HepG2 (cell line): Measurements from ENCODE around the gene TMED5. TPM values are rescaled to one million over a fixed set of nuclear protein-coding genes. Genes with fewer than 3 reads are reported as not detected.

Experiments used
- ARNT2 ChIP-seq: sonication (generic); formaldehyde crosslinking; IDR thresholded peaks from 2 replicates; pipeline ENCODE4 v1.8.0; 2022; ENCODE audit warnings: mild to moderate bottlenecking, low read depth, missing genetic modification reagents, moderate library complexity
- ATF1 ChIP-seq: IDR thresholded peaks from 2 replicates; pipeline ENCODE4 v1.6.1; 2016; ENCODE audit warnings: mild to moderate bottlenecking, control low read depth
- CENPX ChIP-seq: sonication (generic); formaldehyde crosslinking; IDR thresholded peaks from 2 replicates; pipeline ENCODE4 v1.9.0; 2021; ENCODE audit warnings: mild to moderate bottlenecking, missing genetic modification reagents, moderate library complexity
- ELF1 ChIP-seq: sonication (generic); formaldehyde crosslinking; IDR thresholded peaks from 2 replicates; pipeline ENCODE4 v1.4.0; 2020; ENCODE audit warnings: missing genetic modification reagents
- FOXK1 ChIP-seq: sonication (generic); formaldehyde crosslinking; IDR thresholded peaks from 2 replicates; pipeline ENCODE4 v1.4.0; 2020; ENCODE audit warnings: low read depth, missing genetic modification reagents, borderline replicate concordance
- GZF1 ChIP-seq: sonication (generic); formaldehyde crosslinking; IDR thresholded peaks from 2 replicates; pipeline ENCODE4 v1.5.1; 2020; ENCODE audit warnings: mild to moderate bottlenecking, missing genetic modification reagents
- JUND ChIP-seq: sonication (generic); formaldehyde crosslinking; IDR thresholded peaks from 2 replicates; pipeline ENCODE4 v1.8.0; 2022; ENCODE audit warnings: mild to moderate bottlenecking, missing genetic modification reagents
- MEIS2 ChIP-seq: sonication (generic); formaldehyde crosslinking; IDR thresholded peaks from 2 replicates; pipeline ENCODE4 v1.9.0; 2021; ENCODE audit warnings: mild to moderate bottlenecking, missing genetic modification reagents
- TBX2 ChIP-seq: sonication (generic); formaldehyde crosslinking; IDR thresholded peaks from 2 replicates; pipeline ENCODE4 v1.5.0; 2020; ENCODE audit warnings: missing genetic modification reagents, mild to moderate bottlenecking, borderline replicate concordance
- WIZ ChIP-seq: sonication (generic); formaldehyde crosslinking; IDR thresholded peaks from 2 replicates; pipeline ENCODE4 v1.5.1; 2020; ENCODE audit warnings: mild to moderate bottlenecking, missing genetic modification reagents
- ZNF3 ChIP-seq: IDR thresholded peaks from 2 replicates; pipeline ENCODE4 v1.7.0; 2017; ENCODE audit warnings: inconsistent platforms
- ZNF484 ChIP-seq: sonication (generic); formaldehyde crosslinking; IDR thresholded peaks from 2 replicates; pipeline ENCODE4 v1.5.1; 2020; ENCODE audit warnings: mild to moderate bottlenecking, low read depth, missing genetic modification reagents, borderline replicate concordance
- ZNF543 ChIP-seq: sonication (generic); formaldehyde crosslinking; IDR thresholded peaks from 2 replicates; pipeline ENCODE4 v1.4.0; 2020; ENCODE audit warnings: mild to moderate bottlenecking, missing genetic modification reagents
- ZSCAN21 ChIP-seq: sonication (generic); formaldehyde crosslinking; IDR thresholded peaks from 2 replicates; pipeline ENCODE4 v1.8.0; 2022; ENCODE audit warnings: mild to moderate bottlenecking, missing genetic modification reagents, moderate library complexity, borderline replicate concordance
- polyA plus RNA-seq, 8 experiments: library from polyadenylated mRNA; depleted of rRNA in 3 of 8; stranded (reverse) in 7 of 8; unstranded in 1 of 8; fragments of >200 nt; fragmentation: Illumina TruSeq in 4 of 8; extraction: Trizol in 4 of 8; gene quantifications; 2 replicates each; pipeline versions ENCODE4 v1.2.1 to v1.2.3, GENCODE V29; 2011 to 2016; ENCODE audit warnings: low read depth in 4 of 8, missing spikeins in 1 of 8, mixed read lengths in 1 of 8; ENCODE audit not compliant: insufficient read depth in 1 of 8
- total RNA-seq, 5 experiments: library from RNA; depleted of rRNA; stranded (reverse); fragments of >200 nt; fragmentation: Illumina TruSeq; extraction: Trizol; gene quantifications; 2 replicates each; pipeline ENCODE4 v1.2.3, GENCODE V29; 2016; ENCODE audit warnings: low read depth in 1 of 5
- TF ChIP-seq, protein P1 (sequence below): sonication (generic); formaldehyde crosslinking; IDR thresholded peaks from 2 replicates; pipeline ENCODE4 v1.5.1; 2020; ENCODE audit warnings: mild to moderate bottlenecking, missing genetic modification reagents, borderline replicate concordance
- TF ChIP-seq, protein P2 (sequence below): sonication (generic); formaldehyde crosslinking; IDR thresholded peaks from 2 replicates; pipeline ENCODE4 v1.8.0; 2022; ENCODE audit warnings: mild to moderate bottlenecking, missing genetic modification reagents
- TF ChIP-seq, protein P3 (sequence below): sonication (generic); formaldehyde crosslinking; IDR thresholded peaks from 2 replicates; pipeline ENCODE4 v1.5.1; 2020; ENCODE audit warnings: missing genetic modification reagents, mild to moderate bottlenecking, borderline replicate concordance
- TF ChIP-seq, protein P4 (sequence below): IDR thresholded peaks from 2 replicates; pipeline ENCODE4 v1.6.1; 2016; ENCODE audit warnings: control low read depth

TMED5 gene
- total and polyA plus RNA-seq, 2 of the 13 experiments (the other 11 are each of a cell fraction or from before 2014, with no cell fraction given): 58.1 to 99.0 TPM

GRCh38 chr1:93179886-93180722, at the start of gene TMED5 (continued):
- TF ChIP-seq, protein P1, sequence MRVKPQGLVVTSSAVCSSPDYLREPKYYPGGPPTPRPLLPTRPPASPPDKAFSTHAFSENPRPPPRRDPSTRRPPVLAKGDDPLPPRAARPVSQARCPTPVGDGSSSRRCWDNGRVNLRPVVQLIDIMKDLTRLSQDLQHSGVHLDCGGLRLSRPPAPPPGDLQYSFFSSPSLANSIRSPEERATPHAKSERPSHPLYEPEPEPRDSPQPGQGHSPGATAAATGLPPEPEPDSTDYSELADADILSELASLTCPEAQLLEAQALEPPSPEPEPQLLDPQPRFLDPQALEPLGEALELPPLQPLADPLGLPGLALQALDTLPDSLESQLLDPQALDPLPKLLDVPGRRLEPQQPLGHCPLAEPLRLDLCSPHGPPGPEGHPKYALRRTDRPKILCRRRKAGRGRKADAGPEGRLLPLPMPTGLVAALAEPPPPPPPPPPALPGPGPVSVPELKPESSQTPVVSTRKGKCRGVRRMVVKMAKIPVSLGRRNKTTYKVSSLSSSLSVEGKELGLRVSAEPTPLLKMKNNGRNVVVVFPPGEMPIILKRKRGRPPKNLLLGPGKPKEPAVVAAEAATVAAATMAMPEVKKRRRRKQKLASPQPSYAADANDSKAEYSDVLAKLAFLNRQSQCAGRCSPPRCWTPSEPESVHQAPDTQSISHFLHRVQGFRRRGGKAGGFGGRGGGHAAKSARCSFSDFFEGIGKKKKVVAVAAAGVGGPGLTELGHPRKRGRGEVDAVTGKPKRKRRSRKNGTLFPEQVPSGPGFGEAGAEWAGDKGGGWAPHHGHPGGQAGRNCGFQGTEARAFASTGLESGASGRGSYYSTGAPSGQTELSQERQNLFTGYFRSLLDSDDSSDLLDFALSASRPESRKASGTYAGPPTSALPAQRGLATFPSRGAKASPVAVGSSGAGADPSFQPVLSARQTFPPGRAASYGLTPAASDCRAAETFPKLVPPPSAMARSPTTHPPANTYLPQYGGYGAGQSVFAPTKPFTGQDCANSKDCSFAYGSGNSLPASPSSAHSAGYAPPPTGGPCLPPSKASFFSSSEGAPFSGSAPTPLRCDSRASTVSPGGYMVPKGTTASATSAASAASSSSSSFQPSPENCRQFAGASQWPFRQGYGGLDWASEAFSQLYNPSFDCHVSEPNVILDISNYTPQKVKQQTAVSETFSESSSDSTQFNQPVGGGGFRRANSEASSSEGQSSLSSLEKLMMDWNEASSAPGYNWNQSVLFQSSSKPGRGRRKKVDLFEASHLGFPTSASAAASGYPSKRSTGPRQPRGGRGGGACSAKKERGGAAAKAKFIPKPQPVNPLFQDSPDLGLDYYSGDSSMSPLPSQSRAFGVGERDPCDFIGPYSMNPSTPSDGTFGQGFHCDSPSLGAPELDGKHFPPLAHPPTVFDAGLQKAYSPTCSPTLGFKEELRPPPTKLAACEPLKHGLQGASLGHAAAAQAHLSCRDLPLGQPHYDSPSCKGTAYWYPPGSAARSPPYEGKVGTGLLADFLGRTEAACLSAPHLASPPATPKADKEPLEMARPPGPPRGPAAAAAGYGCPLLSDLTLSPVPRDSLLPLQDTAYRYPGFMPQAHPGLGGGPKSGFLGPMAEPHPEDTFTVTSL (CRISPR knock-in tag): no peak
- TF ChIP-seq ZNF484 (CRISPR knock-in tag) (peak; percentile 55; the same call in 1 of the 2 replicates), ATF1 (CRISPR knock-in tag) (no peak), CENPX (no peak), JUND (CRISPR knock-in tag) (no peak), ZNF3 (CRISPR knock-in tag) (no peak), MEIS2 (CRISPR knock-in tag) (peak; percentile 80), ZNF543 (CRISPR knock-in tag) (peak; percentile 64; the same call in 1 of the 2 replicates), ARNT2 (CRISPR knock-in tag) (0 out of 2 replicates have a peak, but pooled peaks have one; percentile 19), WIZ (CRISPR knock-in tag) (no peak), ELF1 (CRISPR knock-in tag) (peak; percentile 10), GZF1 (CRISPR knock-in tag) (peak; percentile 84; the same call in 1 of the 2 replicates), ZSCAN21 (CRISPR knock-in tag) (no peak; the same call in none of the 2 replicates), FOXK1 (CRISPR knock-in tag) (peak; percentile 45), TBX2 (peak; percentile 78)
- TF ChIP-seq, protein P2, sequence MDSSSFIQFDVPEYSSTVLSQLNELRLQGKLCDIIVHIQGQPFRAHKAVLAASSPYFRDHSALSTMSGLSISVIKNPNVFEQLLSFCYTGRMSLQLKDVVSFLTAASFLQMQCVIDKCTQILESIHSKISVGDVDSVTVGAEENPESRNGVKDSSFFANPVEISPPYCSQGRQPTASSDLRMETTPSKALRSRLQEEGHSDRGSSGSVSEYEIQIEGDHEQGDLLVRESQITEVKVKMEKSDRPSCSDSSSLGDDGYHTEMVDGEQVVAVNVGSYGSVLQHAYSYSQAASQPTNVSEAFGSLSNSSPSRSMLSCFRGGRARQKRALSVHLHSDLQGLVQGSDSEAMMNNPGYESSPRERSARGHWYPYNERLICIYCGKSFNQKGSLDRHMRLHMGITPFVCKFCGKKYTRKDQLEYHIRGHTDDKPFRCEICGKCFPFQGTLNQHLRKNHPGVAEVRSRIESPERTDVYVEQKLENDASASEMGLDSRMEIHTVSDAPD (CRISPR knock-in tag): 0 out of 2 replicates have a peak, but pooled peaks have one; percentile 23
- TF ChIP-seq, protein P3, sequence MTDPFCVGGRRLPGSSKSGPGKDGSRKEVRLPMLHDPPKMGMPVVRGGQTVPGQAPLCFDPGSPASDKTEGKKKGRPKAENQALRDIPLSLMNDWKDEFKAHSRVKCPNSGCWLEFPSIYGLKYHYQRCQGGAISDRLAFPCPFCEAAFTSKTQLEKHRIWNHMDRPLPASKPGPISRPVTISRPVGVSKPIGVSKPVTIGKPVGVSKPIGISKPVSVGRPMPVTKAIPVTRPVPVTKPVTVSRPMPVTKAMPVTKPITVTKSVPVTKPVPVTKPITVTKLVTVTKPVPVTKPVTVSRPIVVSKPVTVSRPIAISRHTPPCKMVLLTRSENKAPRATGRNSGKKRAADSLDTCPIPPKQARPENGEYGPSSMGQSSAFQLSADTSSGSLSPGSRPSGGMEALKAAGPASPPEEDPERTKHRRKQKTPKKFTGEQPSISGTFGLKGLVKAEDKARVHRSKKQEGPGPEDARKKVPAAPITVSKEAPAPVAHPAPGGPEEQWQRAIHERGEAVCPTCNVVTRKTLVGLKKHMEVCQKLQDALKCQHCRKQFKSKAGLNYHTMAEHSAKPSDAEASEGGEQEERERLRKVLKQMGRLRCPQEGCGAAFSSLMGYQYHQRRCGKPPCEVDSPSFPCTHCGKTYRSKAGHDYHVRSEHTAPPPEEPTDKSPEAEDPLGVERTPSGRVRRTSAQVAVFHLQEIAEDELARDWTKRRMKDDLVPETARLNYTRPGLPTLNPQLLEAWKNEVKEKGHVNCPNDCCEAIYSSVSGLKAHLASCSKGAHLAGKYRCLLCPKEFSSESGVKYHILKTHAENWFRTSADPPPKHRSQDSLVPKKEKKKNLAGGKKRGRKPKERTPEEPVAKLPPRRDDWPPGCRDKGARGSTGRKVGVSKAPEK (CRISPR knock-in tag): 0 out of 2 replicates have a peak, but pooled peaks have one; percentile 55
- TF ChIP-seq, protein P4, sequence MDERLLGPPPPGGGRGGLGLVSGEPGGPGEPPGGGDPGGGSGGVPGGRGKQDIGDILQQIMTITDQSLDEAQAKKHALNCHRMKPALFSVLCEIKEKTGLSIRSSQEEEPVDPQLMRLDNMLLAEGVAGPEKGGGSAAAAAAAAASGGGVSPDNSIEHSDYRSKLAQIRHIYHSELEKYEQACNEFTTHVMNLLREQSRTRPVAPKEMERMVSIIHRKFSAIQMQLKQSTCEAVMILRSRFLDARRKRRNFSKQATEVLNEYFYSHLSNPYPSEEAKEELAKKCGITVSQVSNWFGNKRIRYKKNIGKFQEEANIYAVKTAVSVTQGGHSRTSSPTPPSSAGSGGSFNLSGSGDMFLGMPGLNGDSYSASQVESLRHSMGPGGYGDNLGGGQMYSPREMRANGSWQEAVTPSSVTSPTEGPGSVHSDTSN: no peak
